Medulla oblongata (tissue), 1 donor: ENCODE results near the gene ATG4D.
"Not testable (repeated sequence)": the region's sequence is repeated elsewhere in the genome, so short reads cannot be mapped to it uniquely, and the experiment has no call there.

ENCODE experiments used
- DNase-seq: peaks from one replicate; pipeline ENCODE4 v3.0.0-alpha.2; 2015; ENCODE audit errors: extremely low spot score

Gene ATG4D

GRCh38 chr19:10519421-10519820, 24.3 kb upstream of the ATG4D start:
- no peak for DNase-seq

- DNase-seq: no peak
Observed at GRCh38 chr19:10520652-10521318, 22.9 kb upstream of the ATG4D start.

GRCh38 chr19:10521461-10522171, 22.1 kb upstream of the ATG4D start:
- DNase-seq: no peak

GRCh38 chr19:10523135-10523636, 20.5 kb upstream of the ATG4D start:
- no peak for DNase-seq

GRCh38 chr19:10525636-10526035, 18.1 kb upstream of the ATG4D start:
- no peak for DNase-seq

GRCh38 chr19:10526887-10527286, 16.8 kb upstream of the ATG4D start:
- DNase-seq: not testable (repeated sequence)

- no peak for DNase-seq
Observed at GRCh38 chr19:10532457-10532856, 11.2 kb upstream of the ATG4D start.

GRCh38 chr19:10533646-10534386, 9.9 kb upstream of the ATG4D start:
- DNase-seq: no peak

GRCh38 chr19:10535613-10536012, 8.1 kb upstream of the ATG4D start:
- no peak for DNase-seq

- no peak for DNase-seq
Observed at GRCh38 chr19:10537668-10538067, 6.0 kb upstream of the ATG4D start.

- no peak for DNase-seq
Observed at GRCh38 chr19:10538204-10538983, 5.3 kb upstream of the ATG4D start.

GRCh38 chr19:10539016-10539415, 4.7 kb upstream of the ATG4D start:
- DNase-seq: not testable (repeated sequence)

- no peak for DNase-seq
Observed at GRCh38 chr19:10543059-10543419, 665 bp upstream of the ATG4D start.

GRCh38 chr19:10544242-10544752, 593 bp downstream of the ATG4D start:
- no peak for DNase-seq

- DNase-seq: no peak
Observed at GRCh38 chr19:10544753-10545251, 1.1 kb downstream of the ATG4D start.

- DNase-seq: no peak
Observed at GRCh38 chr19:10546817-10547216, 3.1 kb downstream of the ATG4D start.

GRCh38 chr19:10548746-10549276, 5.1 kb downstream of the ATG4D start:
- no peak for DNase-seq

- DNase-seq: no peak
Observed at GRCh38 chr19:10549733-10550132, 6.0 kb downstream of the ATG4D start.

- no peak for DNase-seq
Observed at GRCh38 chr19:10550336-10550735, 6.6 kb downstream of the ATG4D start.

- DNase-seq: not testable (repeated sequence)
Observed at GRCh38 chr19:10551006-10551405, 7.3 kb downstream of the ATG4D start.

GRCh38 chr19:10551698-10552301, 8.1 kb downstream of the ATG4D start:
- DNase-seq: no peak
